GM18520 (cell line): ENCODE data around the gene NSMF.
A peak's percentile ranks its signal among the peaks of the same experiment; 100 is the strongest.

Experiments
- ATAC-seq: cut with Tn5 transposase; IDR thresholded peaks from one replicate; pipeline ENCODE4 v1.9.1; 2021; ENCODE audit not compliant: unreplicated experiment

The NSMF gene

DNA sequence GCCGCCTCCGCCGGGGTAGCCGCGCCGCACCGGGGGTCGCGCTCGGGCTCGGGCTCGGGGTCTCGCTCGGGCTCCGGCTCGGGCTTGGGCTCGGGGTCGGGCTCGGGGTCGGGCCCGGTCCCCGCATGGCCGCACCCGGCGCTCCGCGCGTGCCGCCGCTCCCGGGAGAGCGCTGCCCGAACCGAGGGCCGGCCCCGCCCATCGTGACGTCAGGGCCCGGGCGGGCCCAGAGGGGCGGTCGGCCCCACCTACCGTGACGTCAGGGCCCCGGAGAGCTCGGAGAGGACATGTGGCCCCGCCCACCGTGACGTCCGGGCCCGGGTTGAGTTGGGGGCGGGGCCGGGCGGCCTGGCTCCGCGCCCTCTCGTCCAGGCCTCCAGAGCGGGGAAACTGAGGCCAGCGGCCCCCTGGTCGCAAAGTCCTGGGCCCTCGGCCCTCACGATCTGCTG is at the start of gene NSMF:
NSMF (minus strand) TSS at position 183 of the 449 bp plus-strand sequence. CDS start 232 bp downstream, outside the sequence.
- ATAC-seq = peak; percentile 75

DNA sequence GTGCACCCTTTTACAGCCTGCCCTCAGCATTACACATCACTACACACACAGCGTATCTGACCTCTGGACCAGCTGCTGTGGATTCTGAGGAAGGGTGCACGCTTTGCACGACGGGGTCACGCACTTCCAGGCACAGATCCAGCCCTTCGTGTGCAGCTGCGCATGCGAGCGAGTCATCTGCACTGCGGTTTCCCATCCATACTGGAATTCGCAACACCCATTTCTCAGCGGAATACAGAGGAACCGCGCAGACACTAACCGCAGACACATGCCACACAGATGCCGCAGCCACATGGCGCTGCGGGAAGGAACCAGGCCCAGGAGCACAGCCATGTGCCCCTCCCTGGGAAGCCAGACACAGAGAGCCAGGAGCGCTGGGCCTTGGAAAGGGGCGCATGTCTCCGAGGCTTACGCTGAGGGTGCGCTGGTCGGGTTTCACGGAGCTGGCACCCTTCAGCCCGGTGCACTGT is 47.6 kb upstream of the NSMF start:
- no peak for ATAC-seq

DNA sequence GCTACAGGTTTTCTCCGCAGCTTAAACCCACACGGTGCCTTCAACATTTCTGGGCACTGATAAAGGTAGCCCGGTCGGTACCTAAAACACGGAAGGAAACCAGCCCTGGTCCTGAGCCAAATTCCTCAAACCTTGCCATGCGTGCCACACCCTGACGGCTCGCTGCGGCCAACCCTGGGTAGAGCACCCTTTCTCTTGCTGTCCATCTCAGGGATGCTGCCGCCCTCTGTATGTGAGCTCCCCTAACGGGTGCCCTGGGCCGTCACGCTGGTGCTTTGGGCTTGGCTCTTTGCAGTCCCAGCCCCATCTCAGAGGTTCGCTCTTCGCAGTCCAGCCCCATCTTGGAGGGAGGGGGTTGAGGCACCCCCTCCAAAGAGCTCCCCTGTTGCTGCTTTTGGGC is 47.1 kb upstream of the NSMF start:
- no peak for ATAC-seq

- ATAC-seq = no peak
These were observed 46.4 kb upstream of the NSMF start for GRCh38 chr9:137505421-137506140.

DNA sequence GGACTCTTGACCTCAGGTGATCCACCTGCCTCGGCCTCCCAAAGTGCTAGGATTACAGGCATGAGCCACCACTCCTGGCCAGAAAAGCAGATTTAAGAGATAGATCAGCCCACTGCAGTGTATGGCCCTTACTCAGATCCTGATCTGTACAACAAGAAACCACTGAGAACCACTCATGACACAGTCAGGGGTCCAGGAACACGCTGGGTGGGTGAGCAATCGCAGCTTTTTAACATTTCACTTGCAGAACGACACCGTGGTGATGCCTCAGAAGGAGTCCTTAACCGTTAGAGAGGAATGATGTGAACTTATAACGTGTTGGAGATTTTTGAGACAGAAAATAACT is 45.3 kb upstream of the NSMF start:
- no peak for ATAC-seq

GRCh38 chr9:137502008-137502911 is 43.1 kb upstream of the NSMF start:
- no peak for ATAC-seq

DNA sequence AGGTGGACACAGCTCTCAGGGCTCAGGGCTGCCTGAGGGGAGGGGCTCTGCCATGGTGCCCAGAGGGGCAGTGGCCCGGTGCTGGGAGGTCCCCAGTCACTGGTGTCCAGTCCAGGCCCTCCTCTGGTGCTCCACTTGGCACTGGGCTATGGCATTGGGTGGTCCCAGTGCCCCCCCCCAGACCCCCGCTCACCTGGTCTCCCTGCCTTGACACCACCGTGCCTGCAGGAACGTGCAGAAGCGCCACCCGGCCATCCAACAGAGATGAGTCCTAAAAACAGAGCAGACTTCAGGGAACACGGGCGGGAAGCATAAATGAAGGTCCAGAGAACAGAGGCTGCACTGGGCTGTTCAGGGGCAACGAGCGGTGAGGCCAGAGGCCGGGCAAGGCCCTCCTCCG is 42.3 kb upstream of the NSMF start:
- no peak for ATAC-seq

GRCh38 chr9:137500666-137501397 is 41.7 kb upstream of the NSMF start:
- ATAC-seq = no peak

GRCh38 chr9:137499858-137500661 is 40.9 kb upstream of the NSMF start:
- no peak for ATAC-seq

GRCh38 chr9:137499416-137499815 is 40.3 kb upstream of the NSMF start:
- no peak for ATAC-seq

- ATAC-seq = no peak
These were observed 39.6 kb upstream of the NSMF start for GRCh38 chr9:137498720-137499150.

DNA sequence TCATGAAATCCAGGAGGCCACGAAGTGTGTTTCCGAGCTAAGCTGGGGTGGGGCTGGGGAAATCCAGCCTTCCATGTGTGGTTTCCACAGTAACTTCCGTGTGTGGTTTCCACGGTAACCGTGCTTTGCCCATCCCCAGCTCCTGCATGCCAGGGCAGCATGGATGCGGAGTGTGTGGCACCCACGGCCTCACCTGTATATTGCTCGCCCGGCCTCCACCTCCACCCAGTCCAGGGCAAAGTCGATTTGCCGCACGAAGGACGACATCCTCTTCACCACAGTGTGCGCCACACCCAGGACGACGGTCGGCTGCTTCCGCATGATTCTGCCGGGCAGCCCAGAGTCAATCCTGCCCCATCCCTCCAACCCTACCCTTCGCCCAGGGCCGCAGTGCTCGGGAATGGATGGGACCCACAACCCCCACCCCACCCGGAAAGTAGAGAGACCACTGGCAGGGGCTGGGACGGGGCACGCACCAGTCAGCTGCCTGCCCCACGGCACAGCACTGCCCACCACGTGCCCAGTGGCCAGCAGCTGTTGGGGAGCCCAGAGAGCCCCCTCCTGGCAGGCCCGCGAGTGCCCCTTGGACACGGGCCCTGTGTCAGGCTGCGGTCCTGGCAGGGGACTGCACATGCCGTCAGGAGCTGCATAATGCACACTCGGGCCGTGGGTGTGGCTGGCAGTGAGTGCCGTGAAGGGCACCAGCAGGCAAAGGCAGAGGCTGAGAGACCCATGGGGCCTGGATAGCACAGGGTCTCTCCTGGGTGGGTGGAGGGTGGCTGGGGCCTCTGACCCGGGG is 39.0 kb upstream of the NSMF start:
- no peak for ATAC-seq

DNA sequence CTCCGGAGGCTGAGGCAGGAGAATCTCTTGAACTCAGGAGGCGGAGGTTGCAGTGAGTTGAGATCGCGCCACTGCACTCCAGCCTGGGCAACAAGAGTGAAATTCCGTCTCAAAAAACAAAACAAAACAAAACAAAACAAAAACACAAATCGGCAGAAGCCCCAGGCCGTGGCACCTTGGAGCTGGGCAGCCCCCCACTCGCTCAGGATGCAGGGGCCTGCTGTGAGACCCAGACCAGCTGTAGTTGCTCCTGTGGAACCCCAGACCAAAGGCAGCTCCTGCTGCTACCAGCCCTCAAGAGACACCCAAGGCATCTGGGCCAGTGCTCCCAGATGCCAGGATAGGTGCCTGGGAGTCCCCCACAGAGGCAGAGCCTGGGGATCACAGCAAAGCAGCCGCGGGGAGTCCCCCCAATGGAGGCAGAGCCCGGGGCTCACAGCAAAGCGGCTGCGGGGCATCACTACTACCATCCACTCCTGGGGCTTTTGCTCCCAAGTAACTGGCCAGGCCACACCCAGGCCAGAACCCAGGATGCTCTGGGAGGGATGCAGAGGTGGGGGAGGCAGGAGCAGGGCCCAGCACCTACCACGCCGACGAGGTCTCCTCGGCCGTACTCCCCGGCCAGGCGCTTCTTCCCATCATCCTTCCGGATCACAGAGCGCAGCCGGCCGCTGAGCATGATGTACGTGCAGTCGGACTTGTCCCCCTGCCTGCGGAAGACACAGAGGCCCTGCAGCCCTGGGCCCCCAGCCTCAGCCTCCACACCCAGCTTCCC is 37.7 kb upstream of the NSMF start:
- ATAC-seq = no peak

GRCh38 chr9:137494550-137495351 is 35.6 kb upstream of the NSMF start:
- no peak for ATAC-seq

- ATAC-seq = no peak
These were observed 35.0 kb upstream of the NSMF start for GRCh38 chr9:137494104-137494544.

- no peak for ATAC-seq
These were observed 34.4 kb upstream of the NSMF start for GRCh38 chr9:137493364-137494103.
